ENCODE results near the gene FLAD1.

DNA sequence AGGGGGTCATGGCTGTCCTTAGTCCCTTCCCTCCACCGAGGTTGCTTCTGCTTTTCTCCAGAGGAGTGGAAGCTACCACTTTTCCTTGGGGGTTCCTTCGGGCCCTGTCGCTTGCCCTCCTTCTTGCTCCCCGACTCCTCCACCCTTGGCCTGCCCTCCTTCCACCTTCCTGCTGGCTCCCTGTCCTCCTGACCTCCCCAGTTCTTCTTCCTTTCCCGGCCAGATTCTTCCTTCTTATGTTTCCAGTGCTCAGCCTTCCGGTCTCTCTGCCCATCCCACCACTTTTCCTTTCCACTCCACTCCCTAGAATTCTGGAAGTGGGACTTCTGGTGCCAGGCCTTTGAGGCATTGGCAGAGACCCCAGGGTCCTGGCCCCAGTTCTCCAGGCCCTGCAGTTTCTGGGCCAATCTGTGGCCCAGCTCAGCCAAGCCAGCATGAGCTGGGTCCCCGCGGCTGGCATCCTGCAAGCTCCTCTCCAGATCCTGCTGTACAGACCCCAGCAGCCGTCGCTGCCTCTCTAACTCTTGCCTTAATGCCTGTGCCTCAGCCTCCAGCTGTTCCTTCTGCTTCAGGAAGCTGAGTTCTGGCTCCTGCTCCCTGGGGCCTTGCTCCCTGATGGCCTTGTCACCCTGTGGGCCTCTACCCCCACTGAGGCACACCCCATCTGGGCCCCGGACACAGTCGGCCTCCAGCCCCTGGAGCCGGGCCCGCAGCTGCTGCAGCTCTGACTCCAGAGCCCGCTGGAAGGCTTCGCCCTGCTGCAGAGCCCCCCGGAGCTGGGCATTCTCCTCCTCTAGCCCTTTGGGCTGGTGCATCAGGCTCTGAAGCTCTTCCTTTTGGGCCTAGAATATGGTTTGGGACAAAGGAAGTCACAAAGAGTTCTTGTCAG is 36.9 kb upstream of the FLAD1 start:
- TF ChIP-seq, protein P1, sequence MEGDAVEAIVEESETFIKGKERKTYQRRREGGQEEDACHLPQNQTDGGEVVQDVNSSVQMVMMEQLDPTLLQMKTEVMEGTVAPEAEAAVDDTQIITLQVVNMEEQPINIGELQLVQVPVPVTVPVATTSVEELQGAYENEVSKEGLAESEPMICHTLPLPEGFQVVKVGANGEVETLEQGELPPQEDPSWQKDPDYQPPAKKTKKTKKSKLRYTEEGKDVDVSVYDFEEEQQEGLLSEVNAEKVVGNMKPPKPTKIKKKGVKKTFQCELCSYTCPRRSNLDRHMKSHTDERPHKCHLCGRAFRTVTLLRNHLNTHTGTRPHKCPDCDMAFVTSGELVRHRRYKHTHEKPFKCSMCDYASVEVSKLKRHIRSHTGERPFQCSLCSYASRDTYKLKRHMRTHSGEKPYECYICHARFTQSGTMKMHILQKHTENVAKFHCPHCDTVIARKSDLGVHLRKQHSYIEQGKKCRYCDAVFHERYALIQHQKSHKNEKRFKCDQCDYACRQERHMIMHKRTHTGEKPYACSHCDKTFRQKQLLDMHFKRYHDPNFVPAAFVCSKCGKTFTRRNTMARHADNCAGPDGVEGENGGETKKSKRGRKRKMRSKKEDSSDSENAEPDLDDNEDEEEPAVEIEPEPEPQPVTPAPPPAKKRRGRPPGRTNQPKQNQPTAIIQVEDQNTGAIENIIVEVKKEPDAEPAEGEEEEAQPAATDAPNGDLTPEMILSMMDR (IDR thresholded peaks at IDR 0.05) = no peak
- TF ChIP-seq EP300 (IDR thresholded peaks at IDR 0.05) = no peak
